ENCODE measurements around the gene ITGAL.

Gene ITGAL

DNA sequence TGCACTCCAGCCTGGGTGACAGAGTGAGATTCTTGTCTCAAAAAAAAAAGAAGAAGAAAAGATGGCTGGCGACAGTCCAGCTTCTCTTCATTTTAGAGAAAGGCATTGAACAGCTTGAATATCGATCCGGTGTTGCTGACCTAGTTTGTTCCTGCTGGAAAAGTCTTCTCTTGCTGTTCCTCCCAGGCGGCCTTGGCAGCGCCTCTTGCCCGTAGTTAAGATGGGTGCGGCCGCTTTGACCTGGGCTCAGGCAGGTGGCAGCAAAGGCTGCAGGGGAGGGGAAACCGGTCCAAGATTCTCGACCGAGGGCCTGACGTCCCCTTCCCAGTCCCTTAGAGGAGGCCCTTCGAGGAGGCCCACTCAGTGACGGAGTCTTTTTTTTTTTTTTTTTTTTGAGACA lies 89.5 kb downstream of the ITGAL start:
- TF ChIP-seq, protein P1, sequence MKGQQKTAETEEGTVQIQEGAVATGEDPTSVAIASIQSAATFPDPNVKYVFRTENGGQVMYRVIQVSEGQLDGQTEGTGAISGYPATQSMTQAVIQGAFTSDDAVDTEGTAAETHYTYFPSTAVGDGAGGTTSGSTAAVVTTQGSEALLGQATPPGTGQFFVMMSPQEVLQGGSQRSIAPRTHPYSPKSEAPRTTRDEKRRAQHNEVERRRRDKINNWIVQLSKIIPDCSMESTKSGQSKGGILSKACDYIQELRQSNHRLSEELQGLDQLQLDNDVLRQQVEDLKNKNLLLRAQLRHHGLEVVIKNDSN (IDR thresholded peaks at IDR 0.05): no peak
- TF ChIP-seq, protein P2, sequence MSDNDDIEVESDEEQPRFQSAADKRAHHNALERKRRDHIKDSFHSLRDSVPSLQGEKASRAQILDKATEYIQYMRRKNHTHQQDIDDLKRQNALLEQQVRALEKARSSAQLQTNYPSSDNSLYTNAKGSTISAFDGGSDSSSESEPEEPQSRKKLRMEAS (IDR thresholded peaks at IDR 0.05): no peak
- TF ChIP-seq TCF12 (IDR thresholded peaks at IDR 0.05; ENCODE audit: low read depth): no peak
- TF ChIP-seq EP300 (IDR thresholded peaks at IDR 0.05; ENCODE audit: borderline replicate concordance): no peak
- TF ChIP-seq RAD21 (IDR thresholded peaks at IDR 0.05; ENCODE audit: low read depth): no peak
- no peak for TF ChIP-seq TAF1 (IDR thresholded peaks at IDR 0.05; ENCODE audit: low read depth)
- TF ChIP-seq CEBPB (IDR thresholded peaks at IDR 0.05): no peak
- TF ChIP-seq FOXM1 (IDR thresholded peaks at IDR 0.05; ENCODE audit: borderline replicate concordance, low read depth): no peak
- TF ChIP-seq NFIC (IDR thresholded peaks at IDR 0.05): no peak
- TF ChIP-seq EGR1 (IDR thresholded peaks at IDR 0.05): no peak

DNA sequence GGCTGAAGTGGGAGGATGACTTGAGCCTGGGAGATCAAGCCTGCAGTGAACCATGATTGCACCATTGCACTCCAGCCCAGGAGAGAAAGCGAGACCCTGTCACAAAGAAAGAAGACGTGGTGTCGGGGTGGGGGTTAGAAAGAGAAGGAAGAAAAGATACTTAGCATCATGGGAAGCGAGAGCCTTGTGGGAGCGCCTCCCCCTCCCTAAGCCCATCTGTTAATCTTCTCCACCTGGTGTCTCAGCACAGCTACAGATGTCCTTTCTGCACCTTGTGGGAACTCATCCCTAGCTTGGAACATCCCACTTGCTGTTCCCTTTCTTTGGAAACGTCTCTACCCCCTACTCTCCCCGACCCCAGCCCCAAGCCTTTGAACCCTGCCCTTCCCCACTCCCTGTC lies 93.0 kb downstream of the ITGAL start:
- TF ChIP-seq RAD21 (IDR thresholded peaks at IDR 0.05; ENCODE audit: low read depth): no peak
- TF ChIP-seq NFIC (IDR thresholded peaks at IDR 0.05): no peak
- TF ChIP-seq, protein P2 (IDR thresholded peaks at IDR 0.05): no peak
- TF ChIP-seq TEAD4 (IDR thresholded peaks at IDR 0.05): no peak
- no peak for TF ChIP-seq CEBPB (IDR thresholded peaks at IDR 0.05)
- no peak for TF ChIP-seq EP300 (IDR thresholded peaks at IDR 0.05; ENCODE audit: borderline replicate concordance)

DNA sequence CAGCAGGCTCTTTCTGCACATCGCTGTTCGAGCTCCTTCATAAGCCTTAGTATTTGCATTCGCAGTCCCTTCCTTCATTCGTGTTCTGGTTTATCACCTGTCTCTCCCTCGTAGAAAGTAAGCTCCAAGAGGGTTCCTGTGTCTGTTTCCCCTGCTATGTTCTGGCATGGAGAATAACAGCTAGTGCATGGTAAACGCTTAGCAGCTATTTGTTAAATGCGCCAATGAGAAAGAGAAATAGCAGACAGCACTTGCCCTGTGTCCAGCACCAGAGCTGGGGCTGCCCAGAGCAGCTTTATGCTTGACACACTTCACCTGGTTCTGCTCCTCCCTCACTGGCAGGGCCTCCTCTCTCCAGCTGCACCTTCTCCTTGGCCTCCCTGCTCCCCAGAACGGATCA lies 93.4 kb downstream of the ITGAL start:
- TF ChIP-seq CREB1 (IDR thresholded peaks at IDR 0.05; ENCODE audit: low read depth): no peak
- TF ChIP-seq TAF1 (IDR thresholded peaks at IDR 0.05; ENCODE audit: low read depth): no peak
- TF ChIP-seq, protein P3, sequence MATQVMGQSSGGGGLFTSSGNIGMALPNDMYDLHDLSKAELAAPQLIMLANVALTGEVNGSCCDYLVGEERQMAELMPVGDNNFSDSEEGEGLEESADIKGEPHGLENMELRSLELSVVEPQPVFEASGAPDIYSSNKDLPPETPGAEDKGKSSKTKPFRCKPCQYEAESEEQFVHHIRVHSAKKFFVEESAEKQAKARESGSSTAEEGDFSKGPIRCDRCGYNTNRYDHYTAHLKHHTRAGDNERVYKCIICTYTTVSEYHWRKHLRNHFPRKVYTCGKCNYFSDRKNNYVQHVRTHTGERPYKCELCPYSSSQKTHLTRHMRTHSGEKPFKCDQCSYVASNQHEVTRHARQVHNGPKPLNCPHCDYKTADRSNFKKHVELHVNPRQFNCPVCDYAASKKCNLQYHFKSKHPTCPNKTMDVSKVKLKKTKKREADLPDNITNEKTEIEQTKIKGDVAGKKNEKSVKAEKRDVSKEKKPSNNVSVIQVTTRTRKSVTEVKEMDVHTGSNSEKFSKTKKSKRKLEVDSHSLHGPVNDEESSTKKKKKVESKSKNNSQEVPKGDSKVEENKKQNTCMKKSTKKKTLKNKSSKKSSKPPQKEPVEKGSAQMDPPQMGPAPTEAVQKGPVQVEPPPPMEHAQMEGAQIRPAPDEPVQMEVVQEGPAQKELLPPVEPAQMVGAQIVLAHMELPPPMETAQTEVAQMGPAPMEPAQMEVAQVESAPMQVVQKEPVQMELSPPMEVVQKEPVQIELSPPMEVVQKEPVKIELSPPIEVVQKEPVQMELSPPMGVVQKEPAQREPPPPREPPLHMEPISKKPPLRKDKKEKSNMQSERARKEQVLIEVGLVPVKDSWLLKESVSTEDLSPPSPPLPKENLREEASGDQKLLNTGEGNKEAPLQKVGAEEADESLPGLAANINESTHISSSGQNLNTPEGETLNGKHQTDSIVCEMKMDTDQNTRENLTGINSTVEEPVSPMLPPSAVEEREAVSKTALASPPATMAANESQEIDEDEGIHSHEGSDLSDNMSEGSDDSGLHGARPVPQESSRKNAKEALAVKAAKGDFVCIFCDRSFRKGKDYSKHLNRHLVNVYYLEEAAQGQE (IDR thresholded peaks at IDR 0.05; ENCODE audit: low read depth): no peak
- no peak for TF ChIP-seq TCF12 (IDR thresholded peaks at IDR 0.05; ENCODE audit: low read depth)
- TF ChIP-seq, protein P2 (IDR thresholded peaks at IDR 0.05): no peak
- TF ChIP-seq YY1 (IDR thresholded peaks at IDR 0.05; ENCODE audit: low read depth): no peak
- TF ChIP-seq FOXM1 (IDR thresholded peaks at IDR 0.05; ENCODE audit: borderline replicate concordance, low read depth): no peak
- TF ChIP-seq CEBPB (IDR thresholded peaks at IDR 0.05): no peak
- TF ChIP-seq TEAD4 (IDR thresholded peaks at IDR 0.05): no peak
- TF ChIP-seq EP300 (IDR thresholded peaks at IDR 0.05; ENCODE audit: borderline replicate concordance): no peak
- no peak for TF ChIP-seq EGR1 (IDR thresholded peaks at IDR 0.05)
- TF ChIP-seq ZBTB7A (IDR thresholded peaks at IDR 0.05; ENCODE audit: low read depth): no peak
- TF ChIP-seq RAD21 (IDR thresholded peaks at IDR 0.05; ENCODE audit: low read depth): no peak
- TF ChIP-seq, protein P1 (IDR thresholded peaks at IDR 0.05): no peak
- TF ChIP-seq NFIC (IDR thresholded peaks at IDR 0.05): no peak

DNA sequence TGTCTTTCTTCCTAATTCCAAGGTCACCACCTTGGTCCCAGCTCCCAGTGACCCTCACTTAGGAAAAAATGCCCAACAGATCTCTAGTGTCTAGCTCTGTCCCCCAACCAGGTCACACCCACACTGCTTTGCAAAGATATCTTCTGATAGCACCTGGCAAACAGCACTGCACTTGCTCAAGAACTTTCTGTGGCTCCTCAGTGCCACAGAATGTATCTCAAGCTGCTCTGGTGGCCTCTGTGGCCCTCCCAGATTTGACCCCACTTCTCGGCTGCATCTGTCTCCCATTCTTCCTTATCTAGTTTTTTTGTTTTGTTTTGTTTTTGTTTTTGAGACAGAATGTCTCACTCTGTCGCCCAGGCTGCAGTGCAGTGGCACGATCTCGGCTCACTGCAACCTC lies 94.0 kb downstream of the ITGAL start:
- TF ChIP-seq, protein P2 (IDR thresholded peaks at IDR 0.05): no peak
- TF ChIP-seq TAF1 (IDR thresholded peaks at IDR 0.05; ENCODE audit: low read depth) (no peak), RAD21 (IDR thresholded peaks at IDR 0.05; ENCODE audit: low read depth) (no peak), ZBTB7A (IDR thresholded peaks at IDR 0.05; ENCODE audit: low read depth) (no peak), TEAD4 (IDR thresholded peaks at IDR 0.05) (no peak), FOXM1 (IDR thresholded peaks at IDR 0.05; ENCODE audit: borderline replicate concordance, low read depth) (no peak), EP300 (IDR thresholded peaks at IDR 0.05; ENCODE audit: borderline replicate concordance) (no peak)

DNA sequence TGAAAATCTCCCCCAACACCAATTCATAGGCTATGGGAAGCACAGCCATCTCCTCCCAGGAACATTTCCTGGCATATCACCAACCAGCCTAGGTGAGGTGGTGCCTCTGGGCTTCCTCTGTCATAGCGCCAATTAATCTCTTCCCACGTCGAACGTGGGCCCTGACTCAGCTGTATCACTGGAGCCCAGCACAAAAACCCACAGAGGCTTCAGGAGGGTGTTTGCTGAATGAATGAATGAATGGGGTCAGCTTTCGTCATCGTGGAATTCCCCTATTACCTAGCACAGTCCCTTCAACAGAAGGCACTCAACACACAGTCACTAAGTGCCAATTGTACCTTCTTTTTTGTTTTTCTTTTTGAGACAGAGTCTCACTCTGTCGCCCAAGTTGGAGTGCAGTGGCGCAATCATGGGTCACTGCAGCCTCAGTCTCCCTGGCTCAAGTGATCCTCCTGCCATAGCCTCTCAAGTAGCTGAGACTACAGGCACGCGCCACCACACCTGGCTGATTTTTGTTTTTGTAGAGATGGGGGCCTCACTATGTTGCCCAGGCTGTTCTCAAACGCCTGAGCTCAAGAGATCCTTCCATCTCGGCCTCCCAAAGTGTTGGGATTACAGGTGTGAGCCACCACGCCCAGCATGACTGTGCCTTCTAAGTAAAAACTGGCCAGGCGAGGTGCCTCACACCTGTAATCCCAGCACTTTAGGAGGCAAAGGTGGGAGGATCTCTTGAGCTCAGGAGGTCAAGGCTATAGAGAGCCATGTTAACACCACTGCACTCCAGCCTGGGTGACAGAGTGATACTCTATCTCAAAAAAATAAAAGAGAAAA lies 94.8 kb downstream of the ITGAL start:
- TF ChIP-seq EGR1 (IDR thresholded peaks at IDR 0.05): no peak
- TF ChIP-seq, protein P1 (IDR thresholded peaks at IDR 0.05): no peak
- TF ChIP-seq EP300 (IDR thresholded peaks at IDR 0.05; ENCODE audit: borderline replicate concordance): no peak
- TF ChIP-seq TAF1 (IDR thresholded peaks at IDR 0.05; ENCODE audit: low read depth): no peak
- TF ChIP-seq, protein P3 (IDR thresholded peaks at IDR 0.05; ENCODE audit: low read depth): no peak
- TF ChIP-seq NFIC (IDR thresholded peaks at IDR 0.05): no peak
- no peak for TF ChIP-seq YY1 (IDR thresholded peaks at IDR 0.05; ENCODE audit: low read depth)
- no peak for TF ChIP-seq RAD21 (IDR thresholded peaks at IDR 0.05; ENCODE audit: low read depth)
- no peak for TF ChIP-seq FOXM1 (IDR thresholded peaks at IDR 0.05; ENCODE audit: borderline replicate concordance, low read depth)
- TF ChIP-seq TCF12 (IDR thresholded peaks at IDR 0.05; ENCODE audit: low read depth): no peak
- no peak for TF ChIP-seq CREB1 (IDR thresholded peaks at IDR 0.05; ENCODE audit: low read depth)
- TF ChIP-seq, protein P2 (IDR thresholded peaks at IDR 0.05): no peak
- TF ChIP-seq ZBTB7A (IDR thresholded peaks at IDR 0.05; ENCODE audit: low read depth): no peak
- TF ChIP-seq TEAD4 (IDR thresholded peaks at IDR 0.05): no peak
- no peak for TF ChIP-seq CEBPB (IDR thresholded peaks at IDR 0.05)
